Activated CD4-positive, alpha-beta T cell treated with anti-CD3 and anti-CD28 coated beads, Interleukin-2, amount 50 U/mL, for 24 hours (primary cell): ENCODE data around the gene PLPP4.

ENCODE experiments used
- DNase-seq, 2 donors: peaks; one replicate each; pipeline ENCODE4 v3.0.0-alpha.2; 2020; ENCODE audit warnings: low read depth in 1 of 2, low spot score in 1 of 2

The PLPP4 gene

DNA sequence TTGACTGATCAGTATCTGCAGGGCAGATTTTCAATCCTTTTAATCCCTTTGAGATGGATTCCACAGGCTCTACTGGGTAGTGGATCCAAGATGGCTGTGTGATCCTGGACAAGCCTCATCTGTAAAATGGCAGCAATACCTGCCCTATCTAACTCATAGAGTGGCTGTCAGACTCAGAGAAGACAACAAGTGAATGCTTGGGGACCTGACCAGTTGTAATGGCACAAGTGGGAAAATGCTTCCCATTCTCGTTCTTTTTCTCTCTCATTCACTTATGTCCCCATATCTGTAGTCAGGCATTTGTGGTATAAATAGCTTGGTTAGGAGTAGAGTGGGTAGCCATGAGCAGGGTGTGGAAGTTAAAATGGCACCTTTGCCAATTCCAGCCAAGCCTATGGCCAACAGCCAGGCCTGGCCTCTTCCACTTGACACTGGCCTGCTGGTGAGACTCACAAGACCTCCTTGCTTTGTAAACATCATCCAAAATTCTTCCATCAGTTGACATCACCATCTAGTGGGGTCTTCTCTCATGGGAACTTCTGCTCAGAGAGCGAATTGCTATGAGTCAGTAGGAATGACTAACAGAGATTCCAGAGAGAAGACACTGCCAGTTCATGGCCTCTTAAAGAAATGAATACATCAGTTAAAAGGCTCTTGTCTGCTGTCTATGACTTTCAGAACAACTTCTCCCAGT is 150.1 kb downstream of the PLPP4 start:
- no peak for DNase-seq

DNA sequence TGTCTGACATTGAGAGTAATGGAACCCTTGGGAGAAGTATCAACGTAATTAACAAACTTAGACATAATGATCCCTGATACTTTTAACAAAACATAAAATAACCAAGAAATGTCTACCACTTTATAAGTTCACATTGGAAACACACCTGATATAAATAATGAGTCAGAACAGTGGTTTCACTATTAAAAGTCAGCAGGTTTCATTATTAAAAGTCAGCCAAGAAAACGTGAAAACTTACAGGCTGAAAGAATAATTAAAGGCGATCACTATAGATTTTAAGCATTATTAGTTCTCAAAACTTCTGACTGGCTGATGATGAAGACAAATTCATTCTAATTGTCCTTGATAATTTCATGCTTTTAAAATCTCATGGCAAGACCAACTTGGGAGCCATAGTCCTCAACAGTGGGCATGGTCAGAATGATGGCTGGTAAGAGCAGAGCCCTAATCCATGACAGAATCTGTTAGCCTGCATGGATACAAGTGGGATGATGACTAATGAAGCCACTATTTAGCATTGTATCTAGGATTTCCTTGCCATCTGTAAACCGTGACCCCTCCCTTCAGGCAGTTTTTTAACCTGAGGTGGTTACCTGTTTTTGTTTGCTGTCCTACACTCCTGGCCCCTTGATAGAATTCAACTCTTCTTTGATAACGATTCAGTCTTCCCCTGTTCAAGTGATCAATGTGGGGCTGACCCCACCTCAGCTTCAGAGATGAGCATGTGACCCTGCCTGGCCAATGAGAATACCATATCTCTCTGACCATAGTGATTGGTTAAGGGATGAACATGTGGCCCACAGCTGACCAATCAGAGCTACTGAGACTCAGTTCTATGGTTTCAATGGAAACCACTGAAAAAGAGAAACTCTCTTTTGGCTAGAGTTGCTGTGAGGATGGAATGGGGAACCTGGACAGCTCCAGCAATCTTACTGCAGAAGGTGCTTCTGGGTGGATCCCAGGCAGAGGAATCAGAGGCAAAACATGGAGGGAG is 151.0 kb downstream of the PLPP4 start:
- DNase-seq = no peak

DNA sequence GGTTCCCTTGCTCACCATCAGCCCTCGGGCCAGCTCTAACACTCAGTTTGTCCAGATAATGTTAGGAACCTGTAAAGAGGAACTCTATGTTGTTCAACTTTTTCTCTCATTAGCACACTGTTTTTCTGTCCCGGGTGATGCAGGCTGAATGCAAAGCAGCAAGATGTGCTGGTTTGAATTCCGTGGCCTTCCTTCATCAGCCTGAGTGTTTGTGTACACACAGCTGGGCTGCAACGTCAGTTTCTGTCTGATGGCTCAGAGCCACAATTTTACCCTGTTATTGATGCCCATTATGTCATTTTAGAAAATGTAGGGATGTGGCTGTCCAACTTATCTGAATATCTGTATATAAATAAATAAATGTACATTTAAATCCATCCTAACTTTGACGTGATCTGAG is 152.0 kb downstream of the PLPP4 start:
- DNase-seq = no peak

DNA sequence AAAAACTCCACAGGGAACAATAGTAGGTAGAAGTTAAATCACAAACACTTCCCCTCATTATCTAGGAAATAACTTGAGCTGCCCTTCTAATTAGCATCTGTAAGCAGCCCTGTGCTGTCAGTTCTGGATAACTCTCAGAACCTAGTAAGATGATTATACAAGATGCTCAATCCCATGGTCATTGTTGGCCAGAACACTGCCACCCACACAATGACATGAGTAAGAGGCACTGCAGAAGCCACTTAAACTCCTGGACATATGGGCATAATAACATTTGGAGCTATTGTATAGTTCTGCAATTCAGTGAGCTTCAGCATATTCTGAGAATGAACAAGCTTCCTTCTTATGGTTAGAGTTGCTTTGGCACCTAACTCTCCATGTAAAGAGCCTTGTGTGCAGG is 153.8 kb downstream of the PLPP4 start:
- DNase-seq = no peak

DNA sequence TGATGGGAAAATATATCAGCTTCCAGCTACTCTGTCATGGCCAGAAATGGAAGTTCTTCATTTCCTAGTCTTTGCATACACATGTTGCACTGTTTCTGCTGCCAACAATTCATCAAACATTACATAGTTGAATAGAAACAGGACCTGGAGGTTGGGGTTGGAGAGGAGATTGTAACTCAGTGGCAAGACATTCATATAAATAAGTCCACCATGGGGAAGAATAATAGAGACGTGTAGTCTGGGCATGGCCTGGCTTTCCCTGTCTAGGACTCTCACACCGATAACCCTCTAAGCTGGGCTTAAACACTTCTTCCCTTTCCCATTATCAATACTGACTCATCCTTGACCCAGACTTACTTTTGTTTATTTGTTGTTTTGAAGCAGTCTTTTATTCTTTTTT is 155.7 kb downstream of the PLPP4 start:
- no peak for DNase-seq

DNA sequence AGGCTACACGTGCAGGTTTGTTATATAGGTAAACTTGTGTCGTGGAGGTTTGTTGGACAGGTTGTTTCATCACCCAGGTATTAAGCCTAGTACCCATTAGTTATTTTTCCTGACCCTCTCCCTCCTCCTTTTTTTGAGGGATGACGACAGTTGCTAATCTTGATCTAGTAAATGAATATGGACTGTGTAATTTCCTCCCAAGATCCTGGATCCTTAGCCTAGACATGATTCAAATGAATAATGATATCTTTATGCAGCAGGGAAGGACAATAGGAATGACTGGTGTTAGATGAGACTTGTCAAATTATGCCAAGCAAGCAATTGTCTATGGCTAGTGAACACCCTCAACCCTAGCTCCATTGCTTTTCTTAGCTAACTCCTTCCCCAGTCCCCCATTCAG is 156.2 kb downstream of the PLPP4 start:
- no peak for DNase-seq

DNA sequence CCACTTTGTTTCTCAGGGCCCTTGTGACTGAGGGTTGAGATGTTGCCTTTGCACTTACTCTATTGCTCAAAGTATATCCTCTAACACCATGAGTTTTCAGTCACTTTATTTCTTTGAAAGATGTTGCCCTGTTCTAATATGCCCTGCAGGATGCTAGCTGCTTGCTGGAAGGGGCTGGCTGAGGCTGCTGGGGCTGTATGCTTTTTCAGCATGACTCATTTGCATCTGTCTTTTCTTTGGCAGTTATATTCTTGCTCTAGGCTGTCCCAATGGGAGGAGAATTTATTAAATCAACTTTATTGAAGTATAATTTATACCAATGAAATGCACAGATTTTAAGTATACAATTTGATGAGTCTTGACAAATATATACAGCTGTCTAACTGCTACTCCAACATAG is 157.7 kb downstream of the PLPP4 start:
- no peak for DNase-seq

DNA sequence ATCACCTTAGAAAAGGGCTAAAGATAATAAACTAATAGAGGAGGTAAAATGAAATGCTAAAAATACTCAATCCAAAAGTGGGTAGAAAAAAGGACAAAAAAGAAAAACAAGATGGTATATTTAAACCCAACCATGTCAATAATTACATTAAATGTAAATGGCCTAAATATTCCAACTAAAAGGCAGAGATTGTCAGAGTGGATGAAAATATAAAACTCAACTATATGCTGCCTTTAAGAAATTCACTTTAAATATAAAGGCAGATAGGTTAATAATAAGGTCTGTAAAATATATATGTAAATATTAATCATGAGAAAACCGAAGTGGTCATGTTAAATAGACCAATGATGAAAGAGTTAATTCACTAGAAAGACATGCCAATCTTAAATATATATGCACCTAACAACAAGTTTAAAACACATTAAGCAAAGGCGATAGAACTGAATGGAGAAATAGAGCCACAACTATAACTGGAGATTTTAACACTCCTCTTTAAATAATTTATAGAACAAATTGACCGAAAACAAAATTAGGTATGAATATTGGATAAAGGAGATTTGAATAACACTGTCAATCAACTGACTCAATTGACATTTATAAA is 159.4 kb downstream of the PLPP4 start:
- DNase-seq = no peak

DNA sequence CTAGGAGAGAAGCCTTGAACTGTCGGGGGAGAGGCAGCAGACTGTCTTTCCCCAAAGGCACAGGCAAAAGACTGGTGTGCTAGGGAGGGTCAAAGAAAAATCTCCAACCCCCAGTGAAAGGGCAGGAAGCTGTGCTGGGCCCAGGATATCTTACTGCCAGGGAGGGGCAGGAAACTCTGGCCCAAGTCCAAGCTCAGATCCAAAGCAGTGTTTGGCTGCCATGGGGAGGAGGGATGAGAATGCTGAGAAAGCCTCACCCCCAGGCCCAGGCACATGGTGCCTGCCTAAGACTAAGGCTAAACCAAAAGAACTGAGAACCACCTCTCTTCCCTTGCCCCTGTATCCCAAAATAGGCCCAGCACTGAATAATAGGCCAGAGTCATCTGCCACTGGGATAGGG is 171.2 kb downstream of the PLPP4 start:
- no peak for DNase-seq

DNA sequence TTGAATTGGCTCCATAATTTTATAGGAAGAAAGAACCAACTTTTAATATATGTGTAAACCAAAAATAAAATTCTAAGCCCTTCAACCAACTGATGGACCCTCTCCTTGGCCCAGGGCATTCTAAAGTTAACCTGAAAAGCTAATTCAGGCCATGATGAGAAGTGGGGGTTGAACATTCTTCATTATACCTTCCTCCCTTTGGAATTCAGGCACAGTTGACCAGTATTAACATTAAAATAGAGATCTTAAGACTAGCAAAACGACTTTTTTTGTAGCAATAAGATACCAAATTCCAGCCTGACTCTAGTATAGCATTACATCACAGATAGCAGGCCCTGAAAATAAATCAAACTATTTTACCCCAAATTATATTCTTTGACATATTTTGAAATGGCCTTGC is 173.2 kb downstream of the PLPP4 start:
- DNase-seq = no peak

DNA sequence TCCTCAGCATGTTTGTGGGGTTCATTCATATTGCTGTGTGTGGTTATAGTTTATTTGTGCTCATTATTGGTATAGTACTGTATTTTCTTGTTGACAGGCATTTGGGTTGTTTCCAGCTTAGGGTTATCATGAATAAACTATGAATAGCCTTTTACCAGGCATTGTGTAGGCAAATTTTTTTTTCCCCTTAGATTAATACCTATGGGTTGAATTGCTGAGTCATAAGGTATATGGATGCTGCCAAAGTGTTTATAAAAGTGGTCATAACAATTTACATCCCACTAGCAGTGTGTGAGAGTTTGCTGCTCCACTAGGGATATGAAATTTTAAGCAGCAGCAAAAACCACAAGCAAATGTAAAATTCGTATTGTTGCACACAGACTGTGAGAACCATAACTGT is 175.0 kb downstream of the PLPP4 start:
- no peak for DNase-seq

DNA sequence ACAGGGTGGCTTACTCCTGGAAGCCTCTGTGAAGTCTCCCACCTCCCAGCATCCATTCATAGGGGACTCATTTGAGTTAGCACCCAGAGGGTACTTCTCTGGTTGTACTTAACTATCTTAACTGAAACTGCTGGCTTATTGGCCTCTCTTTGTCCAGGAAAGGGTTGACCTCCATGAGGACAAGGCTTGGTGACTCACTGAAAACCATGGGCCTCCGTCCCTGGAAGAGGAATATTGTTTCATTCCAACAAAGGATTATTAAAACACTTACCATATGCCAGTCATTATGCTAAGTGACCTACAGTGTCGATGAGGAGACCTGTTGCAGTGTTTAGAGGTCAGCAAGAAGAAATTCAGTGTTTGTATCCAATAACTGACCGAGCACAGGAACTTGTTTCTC is 175.9 kb downstream of the PLPP4 start:
- no peak for DNase-seq

DNA sequence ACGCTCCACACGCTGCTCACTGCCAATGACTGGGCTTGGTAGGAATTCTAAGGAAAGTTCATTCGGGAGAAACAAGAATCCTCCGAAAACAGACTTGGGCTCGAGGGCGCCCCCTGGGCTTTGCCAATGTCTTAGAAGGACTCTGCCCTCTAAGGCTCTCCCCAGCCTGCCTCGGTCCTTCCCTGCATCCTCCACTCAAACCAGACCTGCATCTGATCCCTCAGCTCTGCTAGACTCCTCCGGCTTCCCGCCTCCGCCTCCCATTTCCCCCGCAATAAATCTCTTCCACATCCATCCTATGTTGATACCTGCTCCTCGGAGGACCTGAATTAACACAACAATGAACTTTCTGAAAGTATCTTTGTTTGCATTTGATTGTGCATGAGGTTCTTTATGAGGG is 177.6 kb downstream of the PLPP4 start:
- no peak for DNase-seq
